CD4-positive, alpha-beta T cell treated with Interferon gamma for 1 hour (primary cell): ENCODE results near the gene FGA.
"Not testable (repeated sequence)": the region's sequence is repeated elsewhere in the genome, so short reads cannot be mapped to it uniquely, and the experiment has no call there.

Experiments used
- DNase-seq: peaks from one replicate; pipeline ENCODE4 v3.0.0-alpha.2; 2020

The FGA gene

DNA sequence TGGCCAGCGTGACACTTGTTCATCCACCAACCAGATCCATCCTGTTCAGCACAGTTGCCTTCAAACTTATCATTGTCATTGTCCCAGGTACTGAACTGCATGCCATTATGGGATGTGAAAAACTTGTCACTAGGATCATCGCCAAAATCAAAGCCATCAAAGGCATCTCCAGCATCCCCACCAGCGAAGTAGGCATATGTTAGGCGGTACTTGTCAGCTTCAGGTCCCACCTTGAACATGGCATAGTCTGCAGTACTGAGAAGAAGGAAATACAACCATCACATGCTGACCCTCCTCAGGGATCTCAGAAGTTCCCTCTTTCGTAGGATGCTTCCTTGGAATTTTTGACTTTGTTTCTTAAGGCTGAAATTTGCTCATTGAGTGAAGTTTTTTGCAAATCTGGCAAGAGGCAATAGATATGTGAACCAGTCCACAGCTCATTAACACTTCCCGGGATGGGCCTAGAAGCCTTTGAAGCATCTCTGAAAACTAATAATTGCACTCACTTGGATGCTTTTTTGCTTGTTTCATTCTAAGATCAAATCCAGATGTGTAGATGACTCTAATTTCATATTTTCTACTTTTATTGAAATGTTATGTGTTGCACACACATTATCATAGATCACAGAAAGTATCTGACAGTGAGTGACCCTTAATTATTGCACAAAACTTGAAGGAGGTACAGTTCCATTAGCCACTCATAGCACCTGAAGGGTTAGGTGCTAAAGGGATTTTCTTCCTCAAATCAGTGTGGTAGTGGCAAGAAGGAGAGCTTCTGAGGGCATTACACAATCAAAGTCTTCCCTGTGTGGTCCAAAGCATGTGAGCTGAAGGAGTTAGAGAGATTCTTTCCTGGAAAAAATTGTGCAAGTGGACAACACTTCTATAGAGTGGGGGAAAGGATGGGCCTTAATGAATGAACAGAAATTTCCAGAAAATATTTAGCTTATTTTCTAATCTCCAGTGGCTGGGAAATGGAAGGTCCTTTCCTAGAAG is 16.5 kb upstream of the FGA start:
- DNase-seq, result no peak

DNA sequence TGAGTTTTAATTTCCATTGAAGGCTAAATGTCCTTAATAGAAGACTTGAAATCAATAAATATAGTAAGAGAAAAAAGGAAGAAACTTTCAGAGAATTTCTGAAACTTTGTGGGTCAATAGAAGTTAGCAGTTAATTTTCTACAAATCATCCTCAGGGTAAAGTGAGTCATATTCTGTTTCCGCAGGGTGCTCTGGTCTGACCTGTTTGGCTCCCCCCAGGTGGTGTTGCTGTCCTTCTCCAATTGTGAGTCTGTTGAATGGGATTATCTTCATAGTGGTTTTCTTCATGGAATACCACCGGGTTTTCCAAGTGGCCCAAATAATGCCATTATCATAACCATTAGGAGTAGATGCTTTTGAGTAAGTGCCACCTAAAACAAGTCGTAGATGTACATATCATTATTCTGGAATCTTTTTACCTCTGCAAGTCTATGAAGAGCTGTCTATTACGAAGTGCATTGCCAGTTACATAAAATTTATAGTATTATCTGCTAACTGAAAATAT is 14.2 kb upstream of the FGA start:
- DNase-seq, result no peak

- DNase-seq, result no peak
Measured at GRCh38 chr4:154603033-154603943, 12.7 kb upstream of the FGA start.

- no peak for DNase-seq
Measured at GRCh38 chr4:154602404-154603020, 12.0 kb upstream of the FGA start.

GRCh38 chr4:154597798-154598774 is 7.5 kb upstream of the FGA start:
- no peak for DNase-seq

DNA sequence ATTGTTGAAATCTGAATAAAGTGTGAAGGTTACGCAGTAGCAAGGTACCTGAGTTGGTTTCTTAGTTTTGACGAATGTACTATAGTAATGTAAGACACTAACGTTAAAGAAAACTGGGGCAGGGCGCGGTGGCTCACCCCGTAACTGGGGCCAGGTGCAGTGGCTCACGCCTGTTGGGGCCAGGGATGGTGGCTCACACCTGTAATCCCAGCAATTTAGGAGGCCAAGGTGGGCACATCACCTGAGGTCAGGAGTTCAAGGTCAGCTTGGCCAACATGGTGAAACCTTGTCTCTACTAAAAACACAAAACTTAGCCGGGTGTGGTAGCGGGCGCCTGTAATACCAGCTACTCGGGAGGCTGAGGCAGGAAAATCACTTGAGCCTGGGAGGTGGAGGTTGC is 6.7 kb upstream of the FGA start:
- not testable (repeated sequence) for DNase-seq

- no peak for DNase-seq
Measured at GRCh38 chr4:154595807-154596206, 5.3 kb upstream of the FGA start.

- DNase-seq, result not testable (repeated sequence)
Measured at GRCh38 chr4:154594343-154594742, 3.8 kb upstream of the FGA start.

DNA sequence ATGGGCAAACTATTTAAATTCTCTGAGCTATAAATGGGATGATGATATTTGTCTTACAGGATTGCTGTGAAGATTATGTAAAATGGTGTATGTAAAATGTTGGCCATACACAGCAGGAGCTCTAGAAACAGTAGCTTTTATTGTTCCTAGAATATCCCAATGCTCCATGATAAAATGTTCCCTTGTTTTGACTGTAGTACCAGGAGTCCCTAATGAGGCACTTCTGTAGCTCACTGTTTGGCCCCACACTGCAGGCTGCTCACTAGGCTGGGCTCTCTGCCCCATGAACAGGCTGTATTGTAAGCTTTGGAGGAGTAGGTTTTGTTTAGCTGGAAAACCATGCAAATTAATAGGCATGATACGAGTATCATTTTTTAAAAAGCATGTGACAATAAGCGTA is 3.3 kb upstream of the FGA start:
- DNase-seq, result no peak

DNA sequence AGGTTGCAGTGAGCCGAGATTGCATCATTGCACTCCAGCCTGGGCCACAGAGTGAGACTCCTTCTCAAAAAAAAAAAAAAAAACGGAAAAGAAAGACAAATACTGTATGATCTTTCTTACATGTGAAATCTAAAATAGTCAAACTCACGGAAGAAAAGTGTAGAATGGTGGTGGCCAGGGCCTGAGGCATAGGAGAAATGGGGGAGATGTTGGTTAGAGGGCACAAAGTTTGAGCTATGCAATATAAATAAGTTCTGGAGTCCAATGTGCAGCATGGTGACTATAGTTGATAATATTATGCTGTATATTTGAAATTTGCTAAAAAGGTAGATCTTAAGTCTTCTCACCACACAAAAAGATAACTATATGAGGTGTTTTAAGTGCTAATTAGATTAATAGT is 1.3 kb upstream of the FGA start:
- DNase-seq, result no peak

DNA sequence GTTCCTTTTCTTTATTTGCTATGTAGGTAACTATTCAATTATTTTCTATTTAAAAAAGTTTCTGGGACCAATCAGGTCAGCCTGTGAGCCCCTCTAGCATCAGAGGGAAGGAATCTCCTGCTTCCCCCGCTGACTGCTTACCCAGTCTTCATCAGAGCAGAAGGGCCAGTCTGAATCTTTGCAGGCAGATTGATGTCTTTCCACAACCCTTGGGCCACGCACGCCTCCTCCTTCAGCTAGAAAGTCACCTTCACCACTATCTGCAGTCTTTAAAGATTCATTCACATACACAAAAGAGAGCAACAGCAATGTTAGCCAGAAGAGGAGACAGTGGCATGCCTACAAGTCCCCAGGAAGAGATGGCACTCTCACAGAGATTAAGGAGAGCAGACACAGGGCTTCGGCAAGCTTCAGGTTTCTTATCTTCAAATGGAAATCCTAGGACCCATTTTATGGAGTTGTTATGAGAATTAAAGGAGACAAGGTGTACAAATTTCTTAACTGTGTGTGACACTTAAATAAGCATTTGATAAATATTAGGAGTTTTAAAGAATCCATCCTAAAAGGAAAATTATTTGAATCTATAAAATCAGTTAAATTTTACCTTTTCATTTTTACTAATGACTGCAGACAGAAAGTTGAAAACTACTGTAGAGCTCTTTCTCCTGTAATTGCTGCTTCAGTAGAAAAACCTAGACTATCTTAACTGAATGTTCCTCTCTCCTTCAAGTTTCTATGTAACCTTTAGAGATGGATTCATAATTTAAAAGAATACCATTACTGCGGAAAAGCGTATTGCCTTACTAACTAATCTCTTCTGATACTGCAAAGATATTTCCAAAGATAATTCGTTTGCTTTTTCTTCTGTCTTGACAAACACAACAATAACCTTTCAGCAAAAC is 995 bp downstream of the FGA start:
- no peak for DNase-seq

DNA sequence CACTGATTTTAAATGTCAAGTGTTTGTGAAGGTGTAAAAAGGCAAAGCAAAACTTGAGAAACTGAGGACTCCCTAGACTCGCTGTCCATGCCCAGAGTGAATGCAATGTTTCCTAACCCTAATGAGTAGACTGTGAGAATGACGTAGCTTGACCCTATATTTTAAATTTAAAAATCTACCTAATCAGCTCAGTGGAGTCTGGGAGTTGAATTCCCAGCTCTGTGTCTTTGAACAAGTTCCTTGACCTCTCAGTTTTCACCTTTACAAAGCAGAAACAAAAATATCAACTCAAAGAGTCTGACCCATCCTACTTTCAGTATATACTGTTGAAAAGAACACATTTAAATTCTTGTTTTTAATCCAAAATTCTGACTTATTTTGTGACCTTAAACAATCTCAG is 2.3 kb downstream of the FGA start:
- no peak for DNase-seq

DNA sequence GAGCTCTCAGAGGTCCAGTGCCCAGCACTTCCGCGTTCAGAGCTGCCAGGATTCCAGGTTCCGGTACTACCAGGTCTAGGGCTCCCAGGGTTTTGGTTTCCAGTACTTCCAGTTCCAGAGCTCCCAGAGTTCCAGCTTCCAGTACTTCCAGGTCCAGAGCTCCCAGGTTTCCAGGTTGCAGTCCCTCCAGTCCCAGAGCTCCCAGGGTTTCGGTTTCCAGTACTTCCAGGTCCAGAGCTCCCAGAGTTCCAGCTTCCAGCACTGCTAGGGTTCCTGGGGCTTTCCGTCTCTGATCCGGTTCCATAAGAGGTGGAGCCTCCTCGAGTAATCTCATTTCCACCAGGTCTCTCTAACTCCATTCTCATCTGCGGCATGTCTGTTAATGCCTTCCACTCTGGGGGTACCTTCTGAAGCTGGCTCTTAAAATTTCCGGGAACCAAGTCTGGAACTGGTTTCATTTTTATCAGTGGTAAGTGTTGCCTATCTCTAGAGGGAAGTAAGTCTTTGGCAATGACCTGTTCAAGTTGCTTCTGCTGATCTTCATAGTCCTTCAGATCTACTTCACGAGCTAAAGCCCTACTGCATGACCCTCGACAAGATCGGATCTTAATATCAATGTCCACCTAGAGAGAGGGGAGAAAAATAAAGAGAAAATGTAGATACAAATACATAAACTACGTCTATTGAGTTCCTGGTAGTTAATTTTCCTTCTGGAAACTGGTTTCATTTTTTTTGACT is 4.1 kb downstream of the FGA start:
- no peak for DNase-seq

GRCh38 chr4:154585369-154586018 is 5.0 kb downstream of the FGA start:
- no peak for DNase-seq

- no peak for DNase-seq
Measured at GRCh38 chr4:154584259-154584658, 6.3 kb downstream of the FGA start.

DNA sequence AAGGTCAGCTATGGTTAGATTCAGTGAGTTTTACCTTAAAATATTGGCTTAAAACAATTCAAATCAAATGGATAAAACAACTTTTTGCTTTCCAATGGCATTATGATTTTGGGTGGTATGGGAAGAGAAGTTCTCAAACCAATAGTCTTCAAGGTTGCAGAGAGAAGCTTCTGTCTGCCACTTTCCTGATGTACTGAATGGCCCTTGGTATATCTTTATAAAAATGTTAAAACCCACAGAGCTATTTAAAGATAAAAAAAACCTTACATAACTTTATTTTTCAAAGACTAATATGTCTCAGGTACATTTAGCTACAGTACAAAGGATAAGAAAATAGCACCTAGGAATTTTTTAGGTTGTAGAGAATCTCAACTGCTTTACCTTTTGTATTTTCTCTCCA is 6.9 kb downstream of the FGA start:
- DNase-seq, result no peak

- no peak for DNase-seq
Measured at GRCh38 chr4:154583230-154583629, 7.3 kb downstream of the FGA start.

GRCh38 chr4:154582723-154583122 is 7.8 kb downstream of the FGA start:
- DNase-seq, result no peak

- no peak for DNase-seq
Measured at GRCh38 chr4:154579927-154580326, 10.6 kb downstream of the FGA start.
